WI38 (cell line): ENCODE measurements around the gene GP2.
A peak's percentile ranks its signal among the peaks of the same experiment; 100 is the strongest.

Experiments used
- H3K4me3 ChIP-seq: 2 replicates; pipeline ENCODE4 v1.5.1; 2011; ENCODE audit warnings: low read depth, mild to moderate bottlenecking, control low read depth, low read length
- TF ChIP-seq, protein P1 (sequence below): IDR thresholded peaks from 2 replicates; pipeline ENCODE4 v1.5.1; 2012; ENCODE audit warnings: low read depth, mild to moderate bottlenecking, control low read depth, low read length

The GP2 gene

GRCh38 chr16:20306401-20306800 is 20.9 kb downstream of the GP2 start:
- H3K4me3 ChIP-seq: no peak overlapping the region
- TF ChIP-seq, protein P1, sequence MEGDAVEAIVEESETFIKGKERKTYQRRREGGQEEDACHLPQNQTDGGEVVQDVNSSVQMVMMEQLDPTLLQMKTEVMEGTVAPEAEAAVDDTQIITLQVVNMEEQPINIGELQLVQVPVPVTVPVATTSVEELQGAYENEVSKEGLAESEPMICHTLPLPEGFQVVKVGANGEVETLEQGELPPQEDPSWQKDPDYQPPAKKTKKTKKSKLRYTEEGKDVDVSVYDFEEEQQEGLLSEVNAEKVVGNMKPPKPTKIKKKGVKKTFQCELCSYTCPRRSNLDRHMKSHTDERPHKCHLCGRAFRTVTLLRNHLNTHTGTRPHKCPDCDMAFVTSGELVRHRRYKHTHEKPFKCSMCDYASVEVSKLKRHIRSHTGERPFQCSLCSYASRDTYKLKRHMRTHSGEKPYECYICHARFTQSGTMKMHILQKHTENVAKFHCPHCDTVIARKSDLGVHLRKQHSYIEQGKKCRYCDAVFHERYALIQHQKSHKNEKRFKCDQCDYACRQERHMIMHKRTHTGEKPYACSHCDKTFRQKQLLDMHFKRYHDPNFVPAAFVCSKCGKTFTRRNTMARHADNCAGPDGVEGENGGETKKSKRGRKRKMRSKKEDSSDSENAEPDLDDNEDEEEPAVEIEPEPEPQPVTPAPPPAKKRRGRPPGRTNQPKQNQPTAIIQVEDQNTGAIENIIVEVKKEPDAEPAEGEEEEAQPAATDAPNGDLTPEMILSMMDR: no peak

GRCh38 chr16:20303012-20303411 is 24.3 kb downstream of the GP2 start:
- TF ChIP-seq, protein P1: no peak
- no peak overlapping the region for H3K4me3 ChIP-seq

GRCh38 chr16:20302389-20302788 is 24.9 kb downstream of the GP2 start:
- TF ChIP-seq, protein P1: no peak
- no peak overlapping the region for H3K4me3 ChIP-seq

DNA sequence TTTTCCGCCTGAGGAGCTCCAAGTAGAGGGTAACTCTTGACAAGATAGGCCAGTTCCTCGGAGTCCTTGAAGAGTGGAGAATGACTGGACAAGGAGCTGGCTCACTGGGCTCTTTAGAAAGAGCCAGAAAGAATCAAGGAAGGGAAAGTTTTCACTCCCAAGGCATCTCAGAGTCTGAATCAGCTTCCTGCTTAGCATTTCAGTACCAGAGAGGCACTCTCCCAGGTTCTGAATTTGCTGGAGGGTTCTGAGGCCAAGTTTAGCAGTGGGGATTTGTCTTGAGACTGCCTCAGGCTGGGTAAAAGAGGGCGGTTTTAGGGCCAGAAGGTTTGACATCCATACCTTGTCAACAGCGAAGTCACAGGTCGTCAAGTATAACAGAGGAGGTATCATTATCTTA is 25.5 kb downstream of the GP2 start:
- TF ChIP-seq, protein P1: no peak
- H3K4me3 ChIP-seq: no peak overlapping the region

DNA sequence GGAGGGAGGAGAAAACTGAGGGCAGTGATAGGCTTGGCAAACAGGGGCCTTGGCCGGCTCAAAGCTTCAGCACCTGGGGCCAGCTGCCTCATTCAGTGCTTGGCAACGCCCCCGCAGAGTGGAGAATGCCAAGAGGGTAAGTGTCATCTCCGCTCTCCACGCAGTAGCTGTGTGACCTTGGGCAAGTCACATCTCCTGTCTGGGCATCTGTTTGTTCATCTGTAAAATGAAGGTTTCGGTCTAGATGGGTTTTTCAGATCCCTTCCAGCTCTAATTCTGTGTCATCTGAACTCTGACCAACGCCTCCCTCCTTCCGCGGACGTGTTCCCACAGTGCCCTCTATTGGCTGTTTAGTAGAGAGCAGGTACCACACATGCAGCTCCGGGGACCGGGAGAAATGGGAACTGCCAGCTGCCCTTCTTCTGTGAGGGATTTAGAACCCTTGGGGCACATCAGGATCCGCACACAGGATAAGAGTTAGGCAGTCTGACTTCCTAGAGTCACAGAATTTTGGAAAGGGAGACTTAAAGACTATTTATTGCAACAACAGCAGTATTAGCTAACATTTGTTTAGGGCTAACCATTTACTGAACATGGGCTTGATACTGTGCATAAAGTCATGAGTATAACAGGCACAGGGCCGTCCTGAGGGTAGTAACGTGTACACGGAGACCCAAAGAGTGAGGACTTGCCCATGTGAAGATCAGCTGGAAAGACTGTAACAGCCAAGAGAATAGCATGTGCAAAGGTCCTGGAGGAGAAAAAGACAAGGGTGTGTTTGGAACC is 26.8 kb downstream of the GP2 start:
- TF ChIP-seq, protein P1: peak; percentile 57
- H3K4me3 ChIP-seq: no peak overlapping the region

DNA sequence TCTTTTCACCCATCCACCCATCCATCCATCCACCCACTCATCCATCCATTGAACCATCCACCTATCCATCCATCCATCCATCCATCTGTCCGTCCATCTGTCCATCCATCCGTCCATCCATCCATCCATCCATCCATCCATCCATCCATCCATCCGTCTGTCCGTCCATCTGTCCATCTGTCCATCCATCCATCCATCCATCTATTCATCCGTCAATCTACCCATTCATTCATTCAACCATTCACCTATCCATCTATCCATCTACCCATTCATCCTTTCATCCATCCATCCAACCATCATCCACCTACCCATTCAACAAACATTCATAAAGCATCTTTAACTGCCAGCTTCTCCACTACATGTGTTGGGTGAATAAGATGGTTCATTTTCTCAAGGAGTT is 28.9 kb downstream of the GP2 start:
- TF ChIP-seq, protein P1: no peak
- H3K4me3 ChIP-seq: no peak overlapping the region
